HG03354 (cell line): Measurements from ENCODE around the gene VSTM5.

Experiments
- ATAC-seq: cut with Tn5 transposase; IDR thresholded peaks from one replicate; pipeline ENCODE4 v1.9.1; 2021; ENCODE audit warnings: mild to moderate bottlenecking; ENCODE audit not compliant: unreplicated experiment, poor library complexity, severe bottlenecking

The VSTM5 gene

GRCh38 chr11:93844568-93844967, 5.8 kb downstream of the VSTM5 start:
- no peak for ATAC-seq

- ATAC-seq: no peak
Measured at GRCh38 chr11:93843906-93844305, 6.5 kb downstream of the VSTM5 start.

GRCh38 chr11:93842461-93842860, 8.0 kb downstream of the VSTM5 start:
- ATAC-seq: no peak

DNA sequence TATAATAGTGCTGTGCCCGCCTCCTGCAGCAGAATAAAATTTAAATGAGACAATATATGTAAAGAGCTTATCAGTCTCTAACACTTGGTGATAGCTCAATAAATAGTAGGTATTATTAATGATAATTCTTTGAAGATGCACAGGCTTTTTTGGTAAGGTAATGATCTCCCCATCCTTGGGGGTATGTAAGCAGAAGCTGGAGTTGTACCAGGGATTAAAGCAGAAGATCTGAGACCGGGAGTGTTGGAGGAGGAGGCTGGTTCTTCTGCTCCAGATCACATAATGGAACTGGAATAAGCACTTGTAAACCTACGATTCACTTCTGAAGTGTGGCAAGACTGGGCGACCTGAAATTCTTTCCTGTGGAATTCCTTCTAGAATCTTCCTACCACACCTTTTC, 8.4 kb downstream of the VSTM5 start:
- ATAC-seq: no peak

DNA sequence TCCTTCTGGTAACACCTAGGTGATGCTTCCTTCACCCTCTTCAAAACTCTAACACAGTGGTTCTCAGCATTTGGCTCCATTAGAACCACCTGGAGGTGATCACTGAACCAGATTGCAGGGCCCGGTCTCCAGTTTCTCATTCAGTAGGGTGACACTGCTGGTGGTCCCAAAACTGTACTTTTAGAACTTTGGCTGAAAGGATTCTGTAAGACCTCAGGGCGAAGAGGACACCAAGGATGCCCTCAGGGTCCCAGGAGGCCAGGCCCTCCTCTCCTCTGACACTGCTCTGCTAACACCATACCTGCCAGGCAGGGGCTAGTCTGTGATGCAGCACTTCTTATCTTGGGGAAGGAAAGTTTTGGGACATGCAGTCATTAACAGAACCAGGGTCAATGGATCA, 9.0 kb downstream of the VSTM5 start:
- ATAC-seq: no peak

DNA sequence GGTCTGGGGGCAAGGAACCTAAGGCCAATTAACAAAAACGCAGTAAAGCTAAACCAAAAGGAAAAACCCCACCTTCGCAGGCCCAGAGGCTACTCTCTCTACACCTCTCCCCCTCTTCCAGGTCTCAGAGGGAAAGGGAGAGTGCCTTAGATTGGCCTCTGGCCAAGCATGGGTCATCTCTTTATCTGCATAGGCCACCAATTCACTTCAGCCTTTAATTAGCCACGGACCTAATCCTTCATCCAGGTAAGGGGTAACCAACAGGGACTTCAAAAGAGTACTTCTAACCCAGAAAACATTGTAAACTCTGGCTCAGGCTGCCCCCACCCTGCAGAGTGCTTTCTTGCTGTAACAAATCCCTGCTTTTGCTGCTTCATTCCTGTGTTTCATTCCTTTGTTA, 9.4 kb downstream of the VSTM5 start:
- ATAC-seq: no peak

DNA sequence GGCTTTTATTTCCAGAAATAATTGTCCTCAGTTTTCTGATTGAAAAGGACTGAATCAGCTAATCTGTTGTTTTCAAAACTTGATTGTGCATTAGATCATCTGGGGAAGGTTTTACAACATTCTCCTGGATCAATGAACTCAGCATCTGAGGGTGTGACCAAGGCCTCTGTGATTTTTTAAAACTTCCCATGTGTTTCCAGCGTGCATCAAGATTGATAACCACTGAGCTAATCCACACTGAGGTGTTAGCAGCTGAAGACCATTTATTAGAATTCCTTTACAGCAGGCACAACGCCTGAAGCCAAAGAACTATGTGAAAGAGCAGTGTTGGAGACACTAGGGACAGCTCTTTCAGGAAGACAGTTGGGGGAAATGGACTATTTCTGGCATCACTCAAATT, 10.2 kb downstream of the VSTM5 start:
- ATAC-seq: no peak

DNA sequence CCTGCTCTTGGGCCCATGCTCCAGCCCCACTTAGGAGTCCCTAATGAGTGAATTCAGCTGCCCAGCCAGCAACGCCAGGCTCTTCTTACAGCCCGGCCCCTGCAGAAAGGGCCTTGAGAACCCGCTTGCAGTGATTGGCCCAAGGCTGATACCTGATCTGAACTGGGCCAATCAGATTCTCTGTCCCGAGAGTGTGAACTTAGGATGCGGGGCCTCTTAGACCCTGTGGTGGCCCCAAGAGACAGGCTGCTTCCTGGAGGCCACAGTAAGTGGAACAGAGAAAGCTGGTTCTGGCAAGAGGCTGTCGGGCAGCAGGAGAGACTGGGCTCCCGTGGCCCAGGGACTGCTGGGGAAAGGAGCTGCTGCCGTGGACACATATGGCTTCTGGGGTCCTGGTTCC, 11.5 kb downstream of the VSTM5 start:
- no peak for ATAC-seq

- ATAC-seq: no peak
Measured at GRCh38 chr11:93832780-93833179, 17.6 kb downstream of the VSTM5 start.

- no peak for ATAC-seq
Measured at GRCh38 chr11:93831343-93832127, 18.9 kb downstream of the VSTM5 start.

GRCh38 chr11:93829598-93829997, 20.8 kb downstream of the VSTM5 start:
- ATAC-seq: no peak

DNA sequence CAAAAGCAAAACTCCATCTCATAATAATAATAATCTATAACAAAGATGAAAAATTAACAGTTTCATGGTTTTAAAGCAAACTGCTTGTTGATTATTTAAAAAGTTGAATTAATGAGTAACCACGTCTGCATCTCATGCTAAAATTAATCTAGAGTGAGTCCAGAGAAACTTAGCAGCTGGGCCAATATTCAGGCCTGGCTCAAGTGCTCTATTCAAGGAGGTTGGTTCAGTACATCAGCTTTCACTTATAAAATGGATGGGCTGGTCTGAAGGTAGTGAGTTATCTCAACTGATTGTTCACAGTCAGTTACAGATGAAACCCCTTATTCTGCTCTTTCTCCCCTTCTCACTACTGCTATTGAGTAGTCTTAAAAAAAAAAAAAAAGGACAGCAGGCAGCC, 23.1 kb downstream of the VSTM5 start:
- ATAC-seq: no peak

GRCh38 chr11:93823210-93823609, 27.2 kb downstream of the VSTM5 start:
- ATAC-seq: no peak

GRCh38 chr11:93822359-93822758, 28.1 kb downstream of the VSTM5 start:
- no peak for ATAC-seq

DNA sequence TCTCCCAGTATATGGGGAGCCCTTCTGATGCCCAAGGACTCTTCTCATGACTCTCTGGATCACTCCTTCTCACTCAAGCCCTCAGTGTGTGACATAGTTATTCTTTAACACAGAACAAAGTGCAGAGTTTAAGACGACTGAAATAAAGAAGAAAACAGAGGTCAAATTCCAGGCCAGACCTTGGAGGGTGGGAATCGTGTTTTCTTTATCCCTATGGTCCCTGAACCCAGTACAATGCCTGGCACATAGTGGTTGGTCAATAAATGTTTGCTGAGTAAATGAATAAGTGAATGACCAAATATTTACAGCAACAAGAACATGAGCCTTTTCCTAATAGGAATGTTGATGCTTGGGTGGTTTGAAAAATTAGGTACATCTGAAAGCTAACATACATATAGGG, 28.8 kb downstream of the VSTM5 start:
- ATAC-seq: no peak

DNA sequence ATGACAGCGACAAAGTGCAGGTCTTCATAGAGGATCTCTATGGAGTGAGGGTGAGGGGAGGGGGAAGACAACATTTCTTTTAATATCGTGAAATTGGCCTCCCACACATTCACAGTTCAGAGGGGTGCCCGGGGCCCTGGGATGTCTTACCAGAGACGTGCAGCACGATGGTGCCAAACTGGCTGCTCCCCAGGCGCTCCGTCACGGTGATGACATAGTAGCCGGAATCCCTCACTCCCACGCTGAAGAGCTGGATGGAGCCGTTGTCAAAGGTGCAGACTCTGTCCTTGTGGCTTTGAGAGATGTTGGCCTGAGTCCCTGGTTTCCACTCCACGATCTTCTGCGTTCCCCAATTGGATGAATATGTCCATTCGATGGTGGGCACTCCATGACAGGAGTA, 29.6 kb downstream of the VSTM5 start:
- no peak for ATAC-seq

DNA sequence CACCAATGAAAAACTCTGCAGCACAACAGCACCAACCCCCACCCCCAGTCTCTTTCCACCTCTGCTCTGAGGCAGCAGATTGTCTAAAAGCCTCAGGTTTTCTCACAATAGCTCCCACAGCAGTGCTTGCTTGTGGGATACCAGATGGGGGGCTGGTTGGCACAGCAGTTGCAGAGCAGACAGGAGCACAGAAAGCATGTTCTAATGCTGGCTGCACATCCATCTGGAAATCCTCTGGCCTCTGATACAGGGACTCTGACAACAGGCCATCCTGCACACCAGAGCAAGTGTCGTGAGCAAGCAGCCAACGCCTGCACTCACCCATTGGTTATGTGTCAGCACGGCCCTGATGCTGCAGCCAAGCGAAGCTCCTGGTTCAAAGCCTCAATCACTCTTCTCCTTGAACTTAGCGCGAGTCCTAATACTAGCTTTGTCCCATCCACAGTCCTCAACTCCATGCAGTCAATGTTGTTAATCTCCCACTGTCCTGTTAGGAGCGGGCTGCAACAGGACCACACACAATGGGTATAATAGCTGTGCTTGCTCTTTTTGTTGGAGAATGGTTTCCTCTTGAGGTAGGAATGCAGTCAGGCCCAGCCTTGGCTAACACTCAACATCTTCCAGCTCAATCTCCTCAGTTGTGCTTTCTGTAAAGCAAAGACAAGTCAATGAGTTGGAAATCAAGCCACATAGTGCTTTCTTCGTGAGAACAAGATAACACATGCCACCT, 30.3 kb downstream of the VSTM5 start:
- no peak for ATAC-seq

GRCh38 chr11:93817426-93818348, 32.7 kb downstream of the VSTM5 start:
- ATAC-seq: no peak

- no peak for ATAC-seq
Measured at GRCh38 chr11:93814966-93815633, 35.3 kb downstream of the VSTM5 start.

GRCh38 chr11:93813974-93814373, 36.4 kb downstream of the VSTM5 start:
- ATAC-seq: no peak
